CD4-positive, alpha-beta memory T cell (primary cell): ENCODE results near the gene NMT1. TPM values are rescaled to one million over a fixed set of nuclear protein-coding genes. Genes with fewer than 3 reads are reported as not detected.
"Not testable (repeated sequence)": the region's sequence is repeated elsewhere in the genome, so short reads cannot be mapped to it uniquely, and the experiment has no call there.

Source experiments
- CTCF ChIA-PET: fragments of 350-600 bp; sonication (Branson Sonifier 250); formaldehyde crosslinking; loops from one replicate; lab custom pipeline; 2021; ENCODE audit warnings: inconsistent platforms; ENCODE audit not compliant: partially characterized antibody; lab: Charles Lee
- POLR2A ChIA-PET: fragments of 350-600 bp; sonication (Branson Sonifier 250); formaldehyde crosslinking; loops from one replicate; lab custom pipeline; 2021; ENCODE audit not compliant: partially characterized antibody; lab: Charles Lee
- DNase-seq, 5 donors: peaks; one replicate each; pipeline versions ENCODE4 v3.0.0 to v3.0.0-alpha.2; 2020 to 2022; ENCODE audit warnings: mixed read lengths in 1 of 5
- H3K27ac ChIP-seq: one replicate; pipeline ENCODE4 v1.7.0; 2013; ENCODE audit warnings: low read depth, low read length
- H3K27me3 ChIP-seq: 2 replicates; pipeline ENCODE4 v1.7.0; 2013; ENCODE audit warnings: mild to moderate bottlenecking, low read length, moderate library complexity; ENCODE audit not compliant: insufficient read depth
- H3K36me3 ChIP-seq: 2 replicates; pipeline ENCODE4 v1.7.0; 2013; ENCODE audit warnings: mild to moderate bottlenecking, low read length, moderate library complexity; ENCODE audit not compliant: insufficient read depth
- H3K4me1 ChIP-seq: 2 replicates; pipeline ENCODE4 v1.7.0; 2013; ENCODE audit warnings: mild to moderate bottlenecking, low read length, moderate library complexity; ENCODE audit not compliant: insufficient read depth
- H3K4me3 ChIP-seq, 2 donors: one replicate each; pipeline ENCODE4 v1.7.0; 2013; ENCODE audit warnings: low read length in 2 of 2, mild to moderate bottlenecking in 1 of 2
- H3K9me3 ChIP-seq, 2 donors: one replicate each; pipeline ENCODE4 v1.7.0; 2013; ENCODE audit warnings: low read length in 2 of 2, control low read depth in 1 of 2; ENCODE audit not compliant: control insufficient read depth in 1 of 2
- H3K27ac Mint-ChIP-seq, 7 donors: one replicate each; pipeline ENCODE4 v1.8.0; 2020 to 2021; ENCODE audit warnings: mixed read lengths in 7 of 7, mild to moderate bottlenecking in 6 of 7, inconsistent platforms in 3 of 7, moderate library complexity in 3 of 7
- H3K27me3 Mint-ChIP-seq, 2 donors: one replicate each; pipeline ENCODE4 v1.8.0; 2020 to 2021; ENCODE audit warnings: mixed read lengths in 2 of 2
- H3K36me3 Mint-ChIP-seq, 2 donors: one replicate each; pipeline ENCODE4 v1.8.0; 2020 to 2021; ENCODE audit warnings: mixed read lengths in 2 of 2, inconsistent platforms in 1 of 2, mild to moderate bottlenecking in 1 of 2
- H3K4me1 Mint-ChIP-seq, 4 donors: one replicate each; pipeline ENCODE4 v1.8.0; 2020 to 2021; ENCODE audit warnings: mixed read lengths in 4 of 4, mild to moderate bottlenecking in 1 of 4
- H3K4me3 Mint-ChIP-seq, 8 donors: one replicate each; pipeline ENCODE4 v1.8.0; 2020 to 2021; ENCODE audit warnings: mixed read lengths in 8 of 8, mild to moderate bottlenecking in 7 of 8, moderate library complexity in 6 of 8, inconsistent platforms in 3 of 8
- H3K9me3 Mint-ChIP-seq, 8 donors: one replicate each; pipeline ENCODE4 v1.8.0; 2020 to 2021; ENCODE audit warnings: mixed read lengths in 8 of 8, mild to moderate bottlenecking in 5 of 8, inconsistent platforms in 3 of 8, moderate library complexity in 1 of 8
- intact Hi-C: fragments of 100-400 bp; cut with micrococcal nuclease; formaldehyde crosslinking; loops from one replicate; pipeline ENCODE4 v1.15.1; 2023
- polyA plus RNA-seq, 2 donors: library from polyadenylated mRNA; unstranded; fragments of 300-500 nt; fragmentation: Illumina TruSeq; gene quantifications; one replicate each; pipeline ENCODE4 v1.2.3, GENCODE V29; 2021
- total RNA-seq, 2 experiments: library from RNA; stranded (reverse); gene quantifications; one replicate each; pipeline ENCODE4 v1.2.3, GENCODE V29; 2021

Gene NMT1
- total and polyA plus RNA-seq, 4 experiments from 2014 or later = 56.2 to 126 (median 100) TPM

DNA sequence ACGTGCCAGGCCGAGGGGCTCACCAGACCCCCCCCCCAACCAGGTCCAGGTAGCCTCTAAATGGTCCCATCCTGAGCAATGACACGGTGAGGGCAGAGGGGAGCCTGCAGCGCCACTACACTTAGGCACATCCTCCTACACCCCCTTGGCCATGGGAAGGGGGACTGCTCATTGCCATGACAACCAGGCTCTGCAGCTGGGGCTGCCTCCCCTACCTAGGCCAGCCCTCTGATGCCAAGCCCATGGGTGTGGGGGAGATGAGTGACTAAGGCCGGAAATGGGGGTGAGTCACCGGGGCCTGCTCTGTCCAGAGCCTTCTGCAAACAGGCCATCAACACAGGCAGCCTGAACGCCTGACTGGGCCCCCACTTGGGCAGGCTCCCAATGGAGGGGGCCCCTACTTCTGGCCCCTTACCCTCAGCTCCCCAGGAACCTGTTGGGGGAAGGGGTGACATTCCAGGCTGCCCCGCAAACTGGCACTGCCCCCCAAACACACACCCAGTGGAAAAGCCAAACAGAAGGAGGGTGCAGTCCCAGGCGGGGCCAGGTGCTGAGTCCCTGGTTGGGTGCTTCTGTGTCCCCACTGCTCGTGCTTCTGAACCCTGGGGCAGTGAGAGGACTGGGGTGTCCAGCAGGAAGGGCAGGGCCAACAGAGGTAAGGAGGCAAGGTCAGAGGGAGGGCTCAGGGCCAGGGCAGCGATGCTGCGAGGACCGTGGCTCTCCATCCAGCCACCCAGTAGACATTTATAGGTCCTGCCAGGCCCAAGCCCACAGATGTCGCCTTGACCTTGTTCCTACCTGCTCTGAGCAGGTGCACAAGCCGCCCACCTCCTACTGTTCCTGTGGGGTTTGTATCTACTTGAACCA, 63.0 kb downstream of the NMT1 start:
- Mint-ChIP-seq H3K27me3 (no peaks in the 10 kb centered on the region), H3K36me3 (no peaks in the 10 kb centered on the region), H3K4me1 (peaks cover 0 to 8% (median 1%) of the 10 kb centered on the region in 4 donors), H3K27ac (peak overlapping the region in 1 of 7 donors; percentile 25), H3K4me3 (peak overlapping the region in 1 of 8 donors; percentile 31), H3K9me3 (no peaks in the 10 kb centered on the region)
- DNase-seq = peak in 1 of 5 donors; percentile 50
- ChIA-PET CTCF (interaction anchor here (1.0 to 5.1 kb wide), 2 partner anchors 11 to 74 kb away, joined by 4 to 17 read pairs; partner anchors contain the start of gene ACBD4), POLR2A (no interaction called here)
- no peak overlapping the region for H3K4me3 ChIP-seq
- no peaks in the 10 kb centered on the region for H3K36me3 ChIP-seq
- no peaks in the 10 kb centered on the region for H3K27me3 ChIP-seq
- peaks cover 5% of the 10 kb centered on the region for H3K4me1 ChIP-seq
- no peaks in the 10 kb centered on the region for H3K9me3 ChIP-seq
- no peak overlapping the region for H3K27ac ChIP-seq
- intact Hi-C loops = no loop called here

DNA sequence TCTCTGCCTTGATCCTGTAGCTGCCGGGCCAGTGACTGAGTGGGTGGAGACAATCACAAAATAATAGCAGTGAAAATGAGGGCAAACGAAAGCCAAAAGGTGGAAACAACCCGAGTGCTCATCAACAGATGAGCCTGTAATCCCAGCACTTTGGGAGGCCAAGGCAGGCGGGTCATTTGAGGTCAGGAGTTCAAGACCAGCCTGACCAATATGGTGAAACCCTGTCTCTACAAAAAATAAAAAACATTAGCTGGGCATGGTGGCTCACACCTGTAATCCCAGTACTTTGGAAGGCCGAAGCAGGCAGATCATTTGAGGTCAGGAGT, 63.6 kb downstream of the NMT1 start:
- POLR2A ChIA-PET = not testable (repeated sequence)

DNA sequence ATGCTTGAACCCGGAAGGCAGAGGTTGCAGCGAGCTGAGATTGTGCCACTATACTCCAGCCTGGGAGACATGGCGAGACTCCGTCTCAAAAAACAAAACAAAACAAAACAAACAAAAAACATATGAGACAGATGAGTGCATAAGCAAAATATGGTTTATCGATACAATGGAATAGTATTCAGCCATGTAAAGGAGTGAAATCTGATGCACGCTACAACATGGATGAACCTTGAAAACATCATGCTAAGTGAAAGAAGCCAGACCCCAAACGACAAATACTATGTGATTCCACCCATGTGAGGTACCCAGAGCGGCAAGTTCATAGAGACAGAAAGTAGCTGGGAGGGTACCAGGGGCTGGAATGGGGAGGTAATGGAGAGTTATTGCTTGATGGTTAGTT, 64.4 kb downstream of the NMT1 start:
- H3K36me3 ChIP-seq = no peaks in the 10 kb centered on the region
- no peak overlapping the region for H3K4me3 Mint-ChIP-seq
- intact Hi-C loops = no loop called here
- H3K9me3 ChIP-seq = no peaks in the 10 kb centered on the region
- no peaks in the 10 kb centered on the region for H3K27me3 Mint-ChIP-seq
- no peak for DNase-seq
- H3K36me3 Mint-ChIP-seq = no peaks in the 10 kb centered on the region
- ChIA-PET CTCF (interaction anchor here (0.8 to 5.1 kb wide), 2 partner anchors 10 to 72 kb away, joined by 3 to 17 read pairs; partner anchors contain the start of gene ACBD4), POLR2A (no interaction called here)
- no peak overlapping the region for H3K27ac Mint-ChIP-seq
- peaks cover 5% of the 10 kb centered on the region for H3K4me1 ChIP-seq
- no peak overlapping the region for H3K27ac ChIP-seq
- no peak overlapping the region for H3K4me3 ChIP-seq
- peaks cover 0 to 8% (median 1%) of the 10 kb centered on the region in 4 donors for H3K4me1 Mint-ChIP-seq
- no peaks in the 10 kb centered on the region for H3K27me3 ChIP-seq
- no peaks in the 10 kb centered on the region for H3K9me3 Mint-ChIP-seq

More for the DNA sequence above, 63.6 kb downstream of the NMT1 start:
- H3K4me1 ChIP-seq, H3K27ac ChIP-seq, H3K36me3 Mint-ChIP-seq, H3K27me3 Mint-ChIP-seq, H3K27ac Mint-ChIP-seq, H3K9me3 ChIP-seq, H3K27me3 ChIP-seq, H3K4me3 Mint-ChIP-seq, H3K4me1 Mint-ChIP-seq, H3K4me3 ChIP-seq, H3K9me3 Mint-ChIP-seq, intact Hi-C loops, DNase-seq, H3K36me3 ChIP-seq: not testable (repeated sequence)
- CTCF ChIA-PET = interaction anchor here (0.8 to 5.1 kb wide), 2 partner anchors 10 to 73 kb away, joined by 3 to 17 read pairs; partner anchors contain the start of gene ACBD4

DNA sequence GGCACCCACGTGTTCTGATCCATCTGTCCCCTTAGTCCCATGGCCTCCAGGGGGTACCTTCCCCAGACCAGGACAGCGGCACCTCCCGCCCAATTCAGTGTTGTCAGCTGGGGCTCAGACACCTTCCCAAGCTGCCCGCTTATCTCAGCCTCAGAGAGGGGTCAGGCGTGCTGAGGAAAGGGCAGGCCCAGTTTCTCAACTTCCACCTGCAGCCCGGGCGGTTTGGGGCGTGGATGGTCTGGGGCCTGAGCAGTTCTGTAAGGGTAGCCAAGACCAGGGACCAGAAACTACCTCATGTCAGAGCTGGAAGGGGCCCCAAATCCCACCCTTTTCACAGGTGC, 66.1 kb downstream of the NMT1 start:
- CTCF ChIA-PET = interaction anchor here (5.1 kb wide), 1 partner anchor 8 kb away, joined by 17 read pairs; the partner anchor contains the start of gene ACBD4
- H3K9me3 Mint-ChIP-seq = no peaks in the 10 kb centered on the region
- H3K9me3 ChIP-seq = no peaks in the 10 kb centered on the region
- no peak overlapping the region for H3K4me3 ChIP-seq
- H3K27ac ChIP-seq = no peak overlapping the region
- intact Hi-C loops = no loop called here
- no peak overlapping the region for H3K4me3 Mint-ChIP-seq
- H3K36me3 ChIP-seq = no peaks in the 10 kb centered on the region
- POLR2A ChIA-PET = no interaction called here
- peaks cover 0 to 12% (median 1%) of the 10 kb centered on the region in 4 donors for H3K4me1 Mint-ChIP-seq
- no peaks in the 10 kb centered on the region for H3K36me3 Mint-ChIP-seq
- no peaks in the 10 kb centered on the region for H3K27me3 ChIP-seq
- no peak overlapping the region for H3K27ac Mint-ChIP-seq
- H3K27me3 Mint-ChIP-seq = no peaks in the 10 kb centered on the region
- DNase-seq = no peak
- peaks cover 11% of the 10 kb centered on the region for H3K4me1 ChIP-seq

DNA sequence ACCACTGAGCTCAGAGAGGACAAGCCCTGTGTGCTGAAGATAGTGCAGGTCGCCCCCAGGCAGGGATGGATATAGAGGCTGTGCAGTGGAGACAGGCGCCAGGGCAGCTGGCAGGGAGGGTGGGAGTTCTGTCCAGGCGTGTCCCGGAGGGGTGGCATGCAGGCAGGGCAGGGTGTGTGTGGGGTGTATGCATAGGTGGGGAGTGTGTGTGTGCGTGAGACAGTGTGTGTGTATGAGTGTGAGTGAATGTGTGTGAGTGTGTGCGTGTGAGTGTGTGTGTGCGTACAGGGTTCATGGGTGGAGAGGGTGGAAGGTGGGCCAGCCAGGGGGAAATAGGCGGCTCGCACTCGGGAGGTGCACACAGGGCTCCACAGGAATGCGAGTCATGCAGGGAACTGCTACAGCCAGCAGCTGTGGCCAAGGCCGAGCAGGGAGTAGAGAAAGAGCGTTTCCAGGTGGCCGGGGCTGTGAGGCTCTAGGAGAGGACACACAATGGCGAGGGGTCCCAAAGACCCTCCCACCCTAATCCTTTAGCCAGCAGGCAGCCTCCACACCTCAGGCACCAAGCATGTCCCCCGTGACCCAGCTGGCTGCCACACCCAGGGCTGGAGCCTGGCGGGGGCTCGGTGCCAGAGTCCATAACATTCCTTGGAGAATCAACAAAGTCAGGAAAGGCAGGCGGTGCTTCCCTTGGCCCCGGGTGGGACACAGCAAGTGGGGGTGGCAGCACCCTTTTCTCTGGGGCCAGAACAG, 66.6 kb downstream of the NMT1 start:
- DNase-seq = no peak
- H3K9me3 ChIP-seq = no peaks in the 10 kb centered on the region
- intact Hi-C loops = no loop called here
- peaks cover 11% of the 10 kb centered on the region for H3K4me1 ChIP-seq
- peaks cover 0 to 12% (median 1%) of the 10 kb centered on the region in 4 donors for H3K4me1 Mint-ChIP-seq
- no peaks in the 10 kb centered on the region for H3K36me3 Mint-ChIP-seq
- H3K36me3 ChIP-seq = no peaks in the 10 kb centered on the region
- H3K27ac ChIP-seq = no peak overlapping the region
- H3K27me3 Mint-ChIP-seq = no peaks in the 10 kb centered on the region
- H3K4me3 ChIP-seq = no peak overlapping the region
- no peaks in the 10 kb centered on the region for H3K9me3 Mint-ChIP-seq
- ChIA-PET CTCF (interaction anchor here (5.1 kb wide), 1 partner anchor 8 kb away, joined by 17 read pairs; the partner anchor contains the start of gene ACBD4), POLR2A (no interaction called here)
- H3K27ac Mint-ChIP-seq = no peak overlapping the region
- no peaks in the 10 kb centered on the region for H3K27me3 ChIP-seq
- peak overlapping the region in 1 of 8 donors; percentile 1 for H3K4me3 Mint-ChIP-seq

DNA sequence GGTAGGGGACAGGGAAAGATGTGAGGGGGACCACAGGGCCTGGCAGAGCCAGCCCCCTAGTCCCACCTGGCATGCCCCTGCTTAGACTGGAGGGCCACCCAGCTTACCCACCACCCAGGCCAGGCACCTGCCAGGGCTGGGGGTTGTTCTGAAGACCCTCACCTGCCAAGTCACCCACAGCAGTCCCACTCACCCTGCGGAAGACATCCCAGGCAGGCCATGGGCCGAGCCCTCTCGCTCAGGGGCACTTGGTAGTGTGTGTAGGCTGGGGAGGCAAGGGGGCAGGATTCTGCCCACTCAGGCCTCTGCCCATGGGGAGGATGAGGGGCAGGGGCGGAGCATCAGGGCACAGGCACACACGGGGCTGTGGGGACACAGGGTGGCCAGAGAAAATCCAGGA, 67.2 kb downstream of the NMT1 start:
- Mint-ChIP-seq H3K36me3 (peaks cover 0 to 2% of the 10 kb centered on the region in 2 donors), H3K27ac (no peak overlapping the region), H3K27me3 (no peaks in the 10 kb centered on the region), H3K4me1 (peaks cover 0 to 12% (median 1%) of the 10 kb centered on the region in 4 donors), H3K9me3 (no peaks in the 10 kb centered on the region), H3K4me3 (no peak overlapping the region)
- H3K36me3 ChIP-seq = no peaks in the 10 kb centered on the region
- H3K27me3 ChIP-seq = no peaks in the 10 kb centered on the region
- peaks cover 14% of the 10 kb centered on the region for H3K4me1 ChIP-seq
- no peak overlapping the region for H3K27ac ChIP-seq
- H3K4me3 ChIP-seq = no peak overlapping the region
- ChIA-PET POLR2A (no interaction called here), CTCF (interaction anchor here (8.7 to 14.3 kb wide), 2 partner anchors 26 to 70 kb away, joined by 300 to 552 read pairs; partner anchors contain the start of genes HEXIM1 and HEXIM2)
- H3K9me3 ChIP-seq = no peaks in the 10 kb centered on the region
- intact Hi-C loops = no loop called here
- DNase-seq = no peak

DNA sequence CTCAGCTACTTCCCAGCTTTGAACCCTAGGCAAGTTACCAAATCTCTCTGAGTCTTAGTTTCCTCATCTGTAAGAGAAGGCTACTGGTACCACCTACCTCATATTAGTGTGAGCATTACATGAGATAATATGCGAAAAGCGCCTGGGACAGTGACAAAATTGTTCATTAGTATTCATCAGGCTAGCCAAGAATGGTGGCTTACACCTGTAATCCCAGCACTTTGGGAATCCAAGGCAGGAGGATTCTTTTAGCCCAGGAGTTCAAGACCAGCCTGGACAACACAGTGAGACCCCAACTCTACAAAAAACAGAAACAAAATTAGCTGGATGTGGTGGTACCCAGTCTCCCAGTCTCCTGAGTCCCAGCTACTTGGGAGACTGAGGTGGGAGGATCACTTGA, 67.9 kb downstream of the NMT1 start:
- Histone ChIP-seq H3K36me3 (no peaks in the 10 kb centered on the region), H3K9me3 (no peaks in the 10 kb centered on the region), H3K27me3 (no peaks in the 10 kb centered on the region), H3K4me3 (no peak overlapping the region), H3K27ac (no peak overlapping the region), H3K4me1 (peaks cover 14% of the 10 kb centered on the region)
- H3K27me3 Mint-ChIP-seq = no peaks in the 10 kb centered on the region
- peak overlapping the region in 1 of 8 donors; percentile 61 for H3K4me3 Mint-ChIP-seq
- H3K36me3 Mint-ChIP-seq = peaks cover 0 to 2% of the 10 kb centered on the region in 2 donors
- ChIA-PET CTCF (interaction anchor here (8.7 to 14.3 kb wide), 2 partner anchors 25 to 69 kb away, joined by 300 to 552 read pairs; partner anchors contain the start of genes HEXIM1 and HEXIM2), POLR2A (no interaction called here)
- no peak overlapping the region for H3K27ac Mint-ChIP-seq
- intact Hi-C loops = no loop called here
- peaks cover 3 to 17% (median 5%) of the 10 kb centered on the region in 4 donors for H3K4me1 Mint-ChIP-seq
- no peaks in the 10 kb centered on the region for H3K9me3 Mint-ChIP-seq
- DNase-seq = no peak
